HepG2 (cell line): ENCODE results near the gene TTC31. TPM values are rescaled to one million over a fixed set of nuclear protein-coding genes. Genes with fewer than 3 reads are reported as not detected.

ENCODE experiments used
- ATF2 ChIP-seq: sonication (generic); formaldehyde crosslinking; IDR thresholded peaks from 2 replicates; pipeline ENCODE4 v1.4.0; 2020; ENCODE audit warnings: missing genetic modification reagents
- CERS6 ChIP-seq: sonication (generic); formaldehyde crosslinking; IDR thresholded peaks from 2 replicates; pipeline ENCODE4 v1.5.0; 2020; ENCODE audit warnings: missing genetic modification reagents
- JUNB ChIP-seq: sonication (generic); formaldehyde crosslinking; IDR thresholded peaks from 2 replicates; pipeline ENCODE4 v1.8.0; 2022; ENCODE audit warnings: missing genetic modification reagents, mild to moderate bottlenecking, borderline replicate concordance
- KLF15 ChIP-seq: sonication (generic); formaldehyde crosslinking; IDR thresholded peaks from 2 replicates; pipeline ENCODE4 v1.8.1; 2023; ENCODE audit warnings: borderline replicate concordance, mild to moderate bottlenecking, inconsistent platforms, missing genetic modification reagents, mixed read lengths
- NPAS2 ChIP-seq: sonication (generic); formaldehyde crosslinking; IDR thresholded peaks from 2 replicates; pipeline ENCODE4 v1.8.0; 2022; ENCODE audit warnings: mild to moderate bottlenecking, missing genetic modification reagents, borderline replicate concordance
- PRMT3 ChIP-seq: sonication (generic); formaldehyde crosslinking; IDR thresholded peaks from 2 replicates; pipeline ENCODE4 v1.8.1; 2022; ENCODE audit warnings: low read depth, mild to moderate bottlenecking, moderate library complexity, missing genetic modification reagents, borderline replicate concordance
- PRPF4 ChIP-seq: fragments of 200-400 bp; formaldehyde crosslinking; IDR thresholded peaks from 2 replicates; pipeline ENCODE4 v1.6.1; 2016; ENCODE audit warnings: low read length, low read depth; ENCODE audit not compliant: poor library complexity, severe bottlenecking
- REPIN1 ChIP-seq: sonication (generic); formaldehyde crosslinking; IDR thresholded peaks from 2 replicates; pipeline ENCODE4 v1.8.0; 2022; ENCODE audit warnings: missing genetic modification reagents, low read depth, mild to moderate bottlenecking, borderline replicate concordance
- RXRB ChIP-seq: IDR thresholded peaks from 2 replicates; pipeline ENCODE4 v1.6.1; 2016; ENCODE audit warnings: borderline replicate concordance, missing genetic modification reagents, missing compliant biosample characterization
- SNRNP70 ChIP-seq: fragments of 200-400 bp; formaldehyde crosslinking; IDR thresholded peaks from 2 replicates; pipeline ENCODE4 v1.6.1; 2017; ENCODE audit warnings: mild to moderate bottlenecking, low read depth, low read length, moderate library complexity
- ZBTB25 ChIP-seq: IDR thresholded peaks from 2 replicates; pipeline ENCODE4 v1.6.1; 2018; ENCODE audit warnings: missing genetic modification reagents
- ZBTB43 ChIP-seq: sonication (generic); formaldehyde crosslinking; conservative IDR thresholded peaks from 2 replicates; pipeline ENCODE4 v1.4.0; 2020; ENCODE audit warnings: missing genetic modification reagents
- ZIK1 ChIP-seq: sonication (generic); formaldehyde crosslinking; IDR thresholded peaks from 2 replicates; pipeline ENCODE4 v1.5.0; 2020; ENCODE audit warnings: mild to moderate bottlenecking, low read depth, missing genetic modification reagents, borderline replicate concordance
- ZNF17 ChIP-seq: sonication (generic); formaldehyde crosslinking; IDR thresholded peaks from 2 replicates; pipeline ENCODE4 v1.5.0; 2020; ENCODE audit warnings: mild to moderate bottlenecking, missing genetic modification reagents
- ZNF18 ChIP-seq: sonication (generic); formaldehyde crosslinking; IDR thresholded peaks from 2 replicates; pipeline ENCODE4 v1.8.0; 2022; ENCODE audit warnings: mild to moderate bottlenecking, missing genetic modification reagents; ENCODE audit not compliant: insufficient replicate concordance
- ZNF337 ChIP-seq: sonication (generic); formaldehyde crosslinking; IDR thresholded peaks from 2 replicates; pipeline ENCODE4 v1.5.1; 2020; ENCODE audit warnings: missing genetic modification reagents, low read depth, mild to moderate bottlenecking, borderline replicate concordance
- ZNF530 ChIP-seq: sonication (generic); formaldehyde crosslinking; IDR thresholded peaks from 2 replicates; pipeline ENCODE4 v1.5.0; 2020; ENCODE audit warnings: low read depth, mild to moderate bottlenecking, missing genetic modification reagents
- ZNF639 ChIP-seq: conservative IDR thresholded peaks from 2 replicates; pipeline ENCODE4 v1.6.1; 2018; ENCODE audit warnings: missing genetic modification reagents
- ZNF737 ChIP-seq: sonication (generic); formaldehyde crosslinking; IDR thresholded peaks from 2 replicates; pipeline ENCODE4 v1.5.0; 2020; ENCODE audit warnings: missing genetic modification reagents, mild to moderate bottlenecking, borderline replicate concordance
- polyA plus RNA-seq, 8 experiments: library from polyadenylated mRNA; depleted of rRNA in 3 of 8; stranded (reverse) in 7 of 8; unstranded in 1 of 8; fragments of >200 nt; fragmentation: Illumina TruSeq in 4 of 8; extraction: Trizol in 4 of 8; gene quantifications; 2 replicates each; pipeline versions ENCODE4 v1.2.1 to v1.2.3, GENCODE V29; 2011 to 2016; ENCODE audit warnings: low read depth in 4 of 8, missing spikeins in 1 of 8, mixed read lengths in 1 of 8; ENCODE audit not compliant: insufficient read depth in 1 of 8
- total RNA-seq, 5 experiments: library from RNA; depleted of rRNA; stranded (reverse); fragments of >200 nt; fragmentation: Illumina TruSeq; extraction: Trizol; gene quantifications; 2 replicates each; pipeline ENCODE4 v1.2.3, GENCODE V29; 2016; ENCODE audit warnings: low read depth in 1 of 5

The TTC31 gene
- total and polyA plus RNA-seq, 2 of the 13 experiments (the other 11 are each of a cell fraction or from before 2014, with no cell fraction given) = 28.3 to 39.5 TPM

- TF ChIP-seq ZBTB43 = peak; percentile 57; the same call in 1 of the 2 replicates
- 0 out of 2 replicates have a peak, but pooled peaks have one; percentile 53 for TF ChIP-seq RXRB (CRISPR knock-in tag)
- 0 out of 2 replicates have a peak, but pooled peaks have one; percentile 67 for TF ChIP-seq ZNF530 (CRISPR knock-in tag)
- peak; percentile 17; the same call in 1 of the 2 replicates for TF ChIP-seq ATF2
- TF ChIP-seq PRMT3 = no peak
- TF ChIP-seq ZNF17 (CRISPR knock-in tag) = no peak
- TF ChIP-seq ZNF737 = peak; percentile 92; the same call in 1 of the 2 replicates
- TF ChIP-seq ZIK1 (CRISPR knock-in tag) = no peak
- no peak for TF ChIP-seq PRPF4
- 0 out of 2 replicates have a peak, but pooled peaks have one; percentile 42 for TF ChIP-seq CERS6 (CRISPR knock-in tag)
- TF ChIP-seq ZNF337 = 0 out of 2 replicates have a peak, but pooled peaks have one; percentile 66
- no peak; the same call in 1 of the 2 replicates for TF ChIP-seq KLF15 (CRISPR knock-in tag)
- TF ChIP-seq ZNF639 = peak; percentile 63; the same call in 1 of the 2 replicates
- TF ChIP-seq NPAS2 (CRISPR knock-in tag) = no peak
- TF ChIP-seq REPIN1 = peak; percentile 60; the same call in 1 of the 2 replicates
- no peak for TF ChIP-seq ZBTB25
- peak; percentile 60 for TF ChIP-seq ZNF18 (CRISPR knock-in tag)
- no peak for TF ChIP-seq JUNB
- no peak for TF ChIP-seq SNRNP70
Measured at GRCh38 chr2:74441690-74442482, 41.0 kb upstream of the TTC31 start, which contains the start of gene RTKN (continued).
